Mucosa of descending colon (tissue), 3 donors: ENCODE data around the gene SLC44A3. TPM values are rescaled to one million over a fixed set of nuclear protein-coding genes. Genes with fewer than 3 reads are reported as not detected.

ENCODE experiments used
- ATAC-seq: fragments of 200-7000 bp; cut with Tn5 transposase; one replicate; pipeline ENCODE4 v1.9.1; 2020; ENCODE audit warnings: mild to moderate bottlenecking, moderate library complexity
- DNase-seq, 3 donors: peaks; one replicate each; pipeline ENCODE4 v3.0.0-alpha.2; 2020
- H3K36me3 ChIP-seq: fragments of 200-600 bp; one replicate; pipeline ENCODE4 v1.8.0; 2021; ENCODE audit warnings: low read depth, mild to moderate bottlenecking
- H3K4me1 ChIP-seq: fragments of 200-600 bp; one replicate; pipeline ENCODE4 v1.8.0; 2021; ENCODE audit warnings: low read depth, mild to moderate bottlenecking
- H3K4me3 ChIP-seq: fragments of 200-600 bp; one replicate; pipeline ENCODE4 v1.8.0; 2021; ENCODE audit warnings: mild to moderate bottlenecking
- H3K9me3 ChIP-seq: fragments of 200-600 bp; one replicate; pipeline ENCODE4 v1.8.0; 2021; ENCODE audit warnings: mild to moderate bottlenecking
- CTCF ChIP-seq: fragments of 200-600 bp; IDR thresholded peaks from one replicate; pipeline ENCODE4 v1.8.0; 2022; ENCODE audit warnings: antibody characterized with exemption, mild to moderate bottlenecking
- intact Hi-C, 2 donors: fragments of 100-400 bp; cut with DNase I in 1 of 2; cut with micrococcal nuclease in 1 of 2; formaldehyde crosslinking; loops; one replicate each; pipeline versions ENCODE4 v1.11.0 to v1.11.1; 2022; cut with DNase I, micrococcal nuclease
- total RNA-seq, 3 donors: library from RNA; stranded (reverse); fragmentation: NEBNext Ultra II Directional in 2 of 3; extraction: Animal tissue kit (Norgen Biotek cat#: 25700) in 2 of 3; gene quantifications; one replicate each; pipeline versions ENCODE4 v1.2.1 to v1.2.4, GENCODE V29; 2021 to 2023
- donor health status: DM: no; HTN: no; CAD: no; lungs with moderate emphysema.
- donor health status: DM: no; HTN: no; CAD: no.
- donor health status: DM: no; HTN: yes; CAD: no.

SLC44A3 gene
- total RNA-seq, 3 donors from 2014 or later: 37.4 to 89.1 (median 49.5) TPM

- ATAC-seq: no peak
- intact Hi-C loops: loop anchor here (10.0 kb wide), 2 partner anchors 68 to 378 kb away; partner anchors contain the start of genes CNN3 (in 1 of the 2) and RWDD3 (in 1 of the 2)
These were observed 36.7 kb downstream of the SLC44A3 start for GRCh38 chr1:94856868-94857267.

GRCh38 chr1:94858276-94858675, 38.1 kb downstream of the SLC44A3 start:
- DNase-seq (no peak), ATAC-seq (no peak)
- intact Hi-C loops: loop anchor here (10.0 kb wide), 2 partner anchors 67 to 377 kb away; partner anchors contain the start of genes CNN3 (in 1 of the 2) and RWDD3 (in 1 of the 2)
- Histone ChIP-seq H3K4me1 (peaks cover 9% of the 10 kb centered on the region), H3K4me3 (no peak overlapping the region), H3K9me3 (no peaks in the 10 kb centered on the region), H3K36me3 (no peaks in the 10 kb centered on the region)
- TF ChIP-seq CTCF: no peak

More at GRCh38 chr1:94856868-94857267, 36.7 kb downstream of the SLC44A3 start:
- no peaks in the 10 kb centered on the region for H3K36me3 ChIP-seq
- TF ChIP-seq CTCF: no peak
- H3K9me3 ChIP-seq: no peaks in the 10 kb centered on the region
- H3K4me1 ChIP-seq: peaks cover 9% of the 10 kb centered on the region
- DNase-seq: no peak
- no peak overlapping the region for H3K4me3 ChIP-seq

- H3K36me3 ChIP-seq: no peaks in the 10 kb centered on the region
- no peaks in the 10 kb centered on the region for H3K9me3 ChIP-seq
- intact Hi-C loops: loop anchor here (10.0 kb wide), 2 partner anchors 66 to 376 kb away; partner anchors contain the start of genes CNN3 (in 1 of the 2) and RWDD3 (in 1 of the 2)
- peaks cover 9% of the 10 kb centered on the region for H3K4me1 ChIP-seq
- ATAC-seq (no peak), DNase-seq (no peak)
- TF ChIP-seq CTCF: no peak
- no peak overlapping the region for H3K4me3 ChIP-seq
These were observed 39.0 kb downstream of the SLC44A3 start for GRCh38 chr1:94859174-94859573.

GRCh38 chr1:94862718-94863117, 42.6 kb downstream of the SLC44A3 start:
- Histone ChIP-seq H3K9me3 (no peaks in the 10 kb centered on the region), H3K36me3 (no peaks in the 10 kb centered on the region), H3K4me3 (no peak overlapping the region), H3K4me1 (no peaks in the 10 kb centered on the region)
- intact Hi-C loops: loop anchor here in 1 of 2 donors (5.0 kb wide), 1 partner anchor 65 kb away; the partner anchor contains the start of gene CNN3
- DNase-seq: no peak
- no peak for ATAC-seq
- TF ChIP-seq CTCF: no peak

GRCh38 chr1:94863297-94863911, 43.2 kb downstream of the SLC44A3 start:
- TF ChIP-seq CTCF: no peak
- Histone ChIP-seq H3K9me3 (no peaks in the 10 kb centered on the region), H3K4me3 (no peak overlapping the region), H3K4me1 (no peaks in the 10 kb centered on the region), H3K36me3 (no peaks in the 10 kb centered on the region)
- DNase-seq: no peak
- intact Hi-C loops: loop anchor here in 1 of 2 donors (5.0 kb wide), 1 partner anchor 64 kb away; the partner anchor contains the start of gene CNN3
- ATAC-seq: peak; percentile 20
